Neural progenitor cell (in vitro differentiated cells): ENCODE results near the gene REG4.

Experiments used
- CTCF ChIP-seq: fragments of 200-600 bp; sonication (generic); IDR thresholded peaks from 2 replicates; pipeline ENCODE4 v1.5.1; 2017; ENCODE audit warnings: antibody characterized with exemption, mild to moderate bottlenecking
- EZH2 ChIP-seq: fragments of 200-600 bp; sonication (generic); IDR thresholded peaks from 2 replicates; pipeline ENCODE4 v1.6.1; 2017; ENCODE audit warnings: antibody characterized with exemption, mild to moderate bottlenecking, moderate library complexity
- EZH2phosphoT487 ChIP-seq: fragments of 200-600 bp; sonication (generic); IDR thresholded peaks from 2 replicates; pipeline ENCODE4 v1.6.1; 2017; ENCODE audit warnings: antibody characterized with exemption

DNA sequence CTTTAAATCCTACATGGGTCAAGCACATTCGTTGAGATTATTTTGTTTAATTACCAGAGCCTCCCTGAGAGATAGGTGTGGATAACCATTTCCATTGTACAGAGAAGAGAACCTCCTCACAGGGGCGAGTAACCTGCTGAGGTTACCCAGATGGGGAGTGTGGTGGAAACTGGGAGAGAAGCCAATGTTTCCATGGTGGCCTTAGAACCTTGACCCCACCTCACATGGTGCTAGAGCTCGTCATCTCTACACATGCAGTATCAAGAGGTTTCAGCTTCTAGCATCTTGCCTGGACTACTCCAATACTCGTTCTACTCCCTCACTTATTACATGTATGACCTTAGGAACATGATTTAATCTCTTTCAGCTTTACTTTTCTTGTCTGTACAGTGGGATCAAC is 4.8 kb downstream of the REG4 start:
- no peak for TF ChIP-seq EZH2phosphoT487
- no peak for TF ChIP-seq CTCF
- TF ChIP-seq EZH2, result no peak
